Breast epithelium (tissue), 4 donors: ENCODE results near the gene CYP4A22. TPM values are rescaled to one million over a fixed set of nuclear protein-coding genes. Genes with fewer than 3 reads are reported as not detected.

Experiments
- DNase-seq, 2 donors: peaks; one replicate each; pipeline ENCODE4 v3.0.0-alpha.2; 2019; ENCODE audit warnings: low spot score in 2 of 2
- H3K27ac ChIP-seq, 2 donors: fragments of 200-600 bp; sonication (generic) in 1 of 2; one replicate each; pipeline ENCODE4 v1.5.1; 2016 to 2019; ENCODE audit warnings: mild to moderate bottlenecking in 1 of 2
- H3K27me3 ChIP-seq, 2 donors: fragments of 200-600 bp; sonication (generic) in 1 of 2; one replicate each; pipeline versions ENCODE4 v1.5.1 to v1.6.0; 2017 to 2019; ENCODE audit warnings: control low read depth in 1 of 2, mild to moderate bottlenecking in 1 of 2
- H3K36me3 ChIP-seq: fragments of 200-600 bp; one replicate; pipeline ENCODE4 v1.5.1; 2019
- H3K4me1 ChIP-seq, 2 donors: fragments of 200-600 bp; sonication (generic); one replicate each; pipeline ENCODE4 v1.5.1; 2016 to 2019; ENCODE audit warnings: control low read depth in 1 of 2
- H3K4me3 ChIP-seq, 3 donors: fragments of 200-600 bp; sonication (generic); 1 replicate in 2 of 3; 2 replicates in 1 of 3; pipeline ENCODE4 v1.5.1; 2016 to 2019; ENCODE audit warnings: mild to moderate bottlenecking in 3 of 3, moderate library complexity in 2 of 3
- H3K9me3 ChIP-seq, 2 donors: fragments of 200-600 bp; sonication (generic) in 1 of 2; one replicate each; pipeline ENCODE4 v1.5.1; 2016 to 2019; ENCODE audit warnings: control low read depth in 1 of 2
- CTCF ChIP-seq, 3 donors: fragments of 450-650 bp; IDR thresholded peaks; one replicate each; pipeline ENCODE4 v1.5.1; 2016 to 2017; ENCODE audit warnings: antibody characterized with exemption in 3 of 3, mild to moderate bottlenecking in 3 of 3, moderate library complexity in 3 of 3
- POLR2A ChIP-seq: fragments of 450-650 bp; IDR thresholded peaks from one replicate; pipeline ENCODE4 v1.6.1; 2016; ENCODE audit warnings: antibody characterized with exemption, mild to moderate bottlenecking, moderate library complexity
- POLR2AphosphoS5 ChIP-seq, 3 donors: sonication (generic); formaldehyde crosslinking; IDR thresholded peaks; one replicate each; pipeline ENCODE4 v1.6.1; 2017; ENCODE audit warnings: antibody characterized with exemption in 3 of 3
- intact Hi-C: fragments of 100-400 bp; cut with DNase I; formaldehyde crosslinking; loops from one replicate; pipeline ENCODE4 v1.15.1; 2023; ENCODE audit warnings: low total_unique reads
- total RNA-seq, 3 donors: library from RNA; depleted of rRNA; stranded (reverse); fragments of >200 nt; gene quantifications; one replicate each; pipeline ENCODE4 v1.1.0, GENCODE V29; 2016

CYP4A22 gene
- total RNA-seq, 3 donors from 2014 or later, result 0.44 to 2.2 (median 0.66) TPM

GRCh38 chr1:47180603-47181094, 43.4 kb downstream of the CYP4A22 start:
- intact Hi-C loops, result loop anchor here (10.0 kb wide), 1 partner anchor 534 kb away; no protein-coding TSS in a partner anchor
- Histone ChIP-seq H3K36me3 (no peaks in the 10 kb centered on the region), H3K27ac (peak overlapping the region in 1 of 2 donors; percentile 75), H3K4me3 (no peak overlapping the region), H3K9me3 (no peaks in the 10 kb centered on the region), H3K4me1 (peaks cover 0 to 10% of the 10 kb centered on the region in 2 donors), H3K27me3 (no peaks in the 10 kb centered on the region)
- DNase-seq, result no peak
- TF ChIP-seq POLR2AphosphoS5 (IDR thresholded peaks at IDR 0.05) (no peak), POLR2A (no peak), CTCF (IDR thresholded peaks at IDR 0.05) (no peak)

- DNase-seq, result no peak
- TF ChIP-seq POLR2A (no peak), CTCF (IDR thresholded peaks at IDR 0.05) (no peak), POLR2AphosphoS5 (IDR thresholded peaks at IDR 0.05) (no peak)
- H3K27ac ChIP-seq, result no peak overlapping the region
- H3K36me3 ChIP-seq, result no peaks in the 10 kb centered on the region
- H3K9me3 ChIP-seq, result no peaks in the 10 kb centered on the region
- no peak overlapping the region for H3K4me3 ChIP-seq
- peaks cover 0 to 10% of the 10 kb centered on the region in 2 donors for H3K4me1 ChIP-seq
- no peaks in the 10 kb centered on the region for H3K27me3 ChIP-seq
- intact Hi-C loops, result loop anchor here (10.0 kb wide), 1 partner anchor 533 kb away; no protein-coding TSS in a partner anchor
Measured at GRCh38 chr1:47181095-47181954, 44.1 kb downstream of the CYP4A22 start.

- no peaks in the 10 kb centered on the region for H3K36me3 ChIP-seq
- TF ChIP-seq POLR2A (no peak), CTCF (IDR thresholded peaks at IDR 0.05) (no peak), POLR2AphosphoS5 (IDR thresholded peaks at IDR 0.05) (no peak)
- peaks cover 0 to 10% of the 10 kb centered on the region in 2 donors for H3K4me1 ChIP-seq
- no peaks in the 10 kb centered on the region for H3K27me3 ChIP-seq
- H3K9me3 ChIP-seq, result no peaks in the 10 kb centered on the region
- intact Hi-C loops, result loop anchor here (10.0 kb wide), 1 partner anchor 533 kb away; no protein-coding TSS in a partner anchor
- H3K27ac ChIP-seq, result peak overlapping the region in 1 of 2 donors; percentile 33
- DNase-seq, result no peak
- H3K4me3 ChIP-seq, result no peak overlapping the region
Measured at GRCh38 chr1:47181955-47182675, 44.9 kb downstream of the CYP4A22 start.

GRCh38 chr1:47182676-47183235, 45.5 kb downstream of the CYP4A22 start:
- H3K27me3 ChIP-seq, result no peaks in the 10 kb centered on the region
- H3K36me3 ChIP-seq, result no peaks in the 10 kb centered on the region
- no peak for TF ChIP-seq CTCF (IDR thresholded peaks at IDR 0.05)
- TF ChIP-seq POLR2A, result no peak
- TF ChIP-seq POLR2AphosphoS5 (IDR thresholded peaks at IDR 0.05), result no peak
- H3K4me1 ChIP-seq, result peaks cover 0 to 10% of the 10 kb centered on the region in 2 donors
- no peak overlapping the region for H3K4me3 ChIP-seq
- H3K9me3 ChIP-seq, result no peaks in the 10 kb centered on the region
- peak overlapping the region in 1 of 2 donors; percentile 33 for H3K27ac ChIP-seq
- intact Hi-C loops, result loop anchor here (10.0 kb wide), 1 partner anchor 532 kb away; no protein-coding TSS in a partner anchor
- no peak for DNase-seq
